ENCODE data around the gene PTPRG. TPM values are rescaled to one million over a fixed set of nuclear protein-coding genes. Genes with fewer than 3 reads are reported as not detected.
"Not testable (repeated sequence)": the region's sequence is repeated elsewhere in the genome, so short reads cannot be mapped to it uniquely, and the experiment has no call there.

The PTPRG gene
- total RNA-seq, 1 donor from 2014 or later: 61.4 TPM

GRCh38 chr3:61758839-61759238 is 197.5 kb downstream of the PTPRG start:
- DNase-seq (ENCODE audit: low spot score): no peak

DNA sequence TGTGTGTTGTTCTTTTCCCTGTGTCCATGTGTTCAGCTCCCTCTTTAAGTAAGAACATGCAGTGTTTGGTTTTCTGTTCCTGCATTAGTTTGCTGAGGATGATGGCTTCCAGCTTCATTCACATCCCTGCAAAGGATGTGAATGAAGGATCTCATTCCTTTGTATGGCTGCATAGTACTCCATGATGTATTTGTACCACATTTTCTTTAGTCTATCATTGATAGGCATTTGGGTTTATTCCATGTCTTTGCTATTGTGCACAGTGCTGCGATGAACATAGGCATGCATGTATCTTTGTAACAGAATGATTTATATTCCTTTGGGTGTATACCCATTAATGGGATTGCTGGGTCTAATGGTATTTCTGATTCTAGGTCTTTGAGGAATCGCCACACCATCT is 199.4 kb downstream of the PTPRG start:
- DNase-seq (ENCODE audit: low spot score): not testable (repeated sequence)

- no peak for DNase-seq (ENCODE audit: low spot score)
These were observed 200.5 kb downstream of the PTPRG start for GRCh38 chr3:61761694-61762430.

DNA sequence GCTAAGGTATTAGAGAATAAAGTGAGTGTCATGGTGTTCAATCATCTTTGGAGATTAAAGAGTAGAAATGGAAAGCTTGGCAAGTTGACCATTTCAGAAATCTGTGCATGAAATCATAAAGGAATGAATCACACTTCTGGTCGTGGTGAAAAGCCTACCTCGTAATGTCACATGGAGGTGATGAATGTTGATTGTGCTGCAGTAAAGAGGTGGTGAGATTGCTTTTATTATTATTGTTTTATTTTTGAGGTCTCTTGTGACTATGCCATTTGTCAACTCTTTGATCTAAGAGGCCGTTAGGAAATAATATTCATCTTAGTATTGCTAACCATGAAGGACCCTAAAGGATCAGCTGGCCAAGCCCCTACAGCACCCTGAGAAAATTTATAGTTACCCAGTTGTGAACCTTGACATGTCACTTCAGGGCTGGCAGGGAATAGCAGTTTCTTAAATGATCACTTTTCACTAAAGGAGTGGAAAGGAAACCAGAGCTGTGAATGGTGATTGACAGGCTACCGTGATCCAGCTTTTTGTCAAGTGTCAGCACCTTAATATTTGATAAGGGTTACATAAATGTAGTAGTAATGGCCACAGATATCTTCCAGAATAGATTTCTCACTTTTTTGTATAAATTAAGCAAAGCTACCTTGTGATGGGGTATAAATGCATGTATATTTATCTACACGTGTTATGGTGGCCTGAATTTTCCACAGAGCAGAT is 203.9 kb downstream of the PTPRG start:
- DNase-seq (ENCODE audit: low spot score): no peak

DNA sequence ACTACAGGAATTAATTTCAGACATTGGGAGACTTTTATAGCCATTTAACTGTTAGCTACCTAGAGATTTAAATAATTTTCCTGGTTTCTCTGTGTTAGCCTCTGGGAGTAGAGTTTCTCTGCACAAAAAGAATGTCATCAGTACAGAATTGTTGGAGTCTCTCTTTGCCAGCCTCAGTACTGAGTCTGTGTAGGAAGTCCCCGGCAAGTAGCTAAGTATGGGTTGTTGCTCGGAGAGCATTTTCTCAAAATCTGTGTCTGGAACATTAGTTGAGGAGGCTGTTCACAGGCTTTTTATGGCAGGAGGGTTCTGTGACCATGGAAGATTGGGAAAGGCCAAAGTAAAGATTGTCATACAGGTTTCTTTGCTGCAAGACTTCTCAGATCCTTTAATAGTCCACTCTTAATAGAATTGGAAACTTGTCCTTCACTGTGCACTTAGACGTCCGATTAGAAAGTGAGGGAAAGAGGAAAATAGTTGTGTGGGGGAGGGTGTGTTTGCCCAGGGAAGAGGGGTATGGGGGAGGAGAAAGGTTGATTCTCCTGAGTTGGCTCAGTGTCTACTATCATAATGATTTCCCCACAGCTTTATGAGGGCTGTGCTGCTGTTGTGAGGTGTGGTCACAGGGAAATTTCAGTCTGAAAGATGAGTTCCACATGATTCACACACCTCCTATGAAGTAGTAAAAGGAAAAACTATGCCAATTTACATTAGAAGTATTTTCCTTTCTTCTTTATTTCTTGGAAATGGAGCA is 207.1 kb downstream of the PTPRG start:
- DNase-seq (ENCODE audit: low spot score): no peak

DNA sequence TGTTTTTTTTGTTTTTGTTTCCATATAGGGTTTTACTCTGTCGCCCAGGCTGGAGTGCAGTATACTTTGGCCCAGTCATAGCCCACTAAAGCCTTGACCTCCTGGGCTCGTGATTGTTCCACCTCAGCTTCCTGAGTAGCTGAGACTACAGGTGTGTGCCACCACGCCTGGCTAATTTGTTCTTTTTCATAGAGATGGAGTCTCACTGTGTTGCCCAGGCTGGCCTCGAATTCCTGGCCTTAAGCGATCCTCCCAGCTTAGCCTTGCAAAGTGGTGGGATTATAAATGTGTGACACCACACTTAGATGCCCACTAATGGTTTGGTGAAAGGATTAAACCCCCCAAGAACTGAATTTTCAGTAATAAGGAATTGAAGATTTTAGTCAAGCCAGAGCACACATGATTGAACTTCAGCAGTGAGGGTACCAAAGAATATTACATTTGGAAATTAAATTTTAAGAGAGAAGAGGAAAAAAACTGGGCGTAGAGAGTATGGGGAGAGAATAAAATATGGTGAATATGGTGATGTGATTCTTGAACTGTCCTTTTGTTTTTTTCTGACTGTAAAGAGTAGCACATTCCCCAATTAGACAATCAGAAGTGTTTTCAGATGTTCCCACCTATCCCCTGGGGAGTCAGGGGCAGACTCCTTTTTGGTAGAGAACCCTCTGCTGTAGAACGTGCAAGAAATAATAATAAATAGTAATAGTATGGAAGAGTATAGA is 208.1 kb downstream of the PTPRG start:
- no peak for DNase-seq (ENCODE audit: low spot score)

DNA sequence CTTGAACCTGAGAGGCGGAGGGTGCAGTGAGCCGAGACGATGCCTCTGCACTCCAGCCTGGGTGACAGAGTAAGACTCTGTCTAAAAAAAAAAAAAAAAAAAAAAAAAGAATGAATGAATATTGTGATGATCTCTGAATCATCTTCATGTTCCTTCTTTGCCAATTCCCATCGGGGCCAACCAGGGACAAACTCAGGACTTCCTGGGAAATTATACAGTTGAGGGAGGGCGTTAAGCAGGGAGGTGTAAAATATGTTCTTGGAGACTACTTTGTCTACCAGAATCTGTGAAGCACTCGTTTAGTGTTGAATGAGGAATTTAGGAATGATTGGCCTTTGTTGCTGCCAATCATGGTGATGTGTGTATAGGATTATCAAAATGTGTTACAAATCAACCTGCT is 210.6 kb downstream of the PTPRG start:
- DNase-seq (ENCODE audit: low spot score): no peak

- no peak for DNase-seq (ENCODE audit: low spot score)
These were observed 211.1 kb downstream of the PTPRG start for GRCh38 chr3:61772456-61772855.

GRCh38 chr3:61774279-61774890 is 213.0 kb downstream of the PTPRG start:
- no peak for DNase-seq (ENCODE audit: low spot score)

GRCh38 chr3:61776390-61776789 is 215.0 kb downstream of the PTPRG start:
- DNase-seq (ENCODE audit: low spot score): no peak

- no peak for DNase-seq (ENCODE audit: low spot score)
These were observed 216.1 kb downstream of the PTPRG start for GRCh38 chr3:61777483-61777882.

GRCh38 chr3:61778095-61778494 is 216.7 kb downstream of the PTPRG start:
- no peak for DNase-seq (ENCODE audit: low spot score)

DNA sequence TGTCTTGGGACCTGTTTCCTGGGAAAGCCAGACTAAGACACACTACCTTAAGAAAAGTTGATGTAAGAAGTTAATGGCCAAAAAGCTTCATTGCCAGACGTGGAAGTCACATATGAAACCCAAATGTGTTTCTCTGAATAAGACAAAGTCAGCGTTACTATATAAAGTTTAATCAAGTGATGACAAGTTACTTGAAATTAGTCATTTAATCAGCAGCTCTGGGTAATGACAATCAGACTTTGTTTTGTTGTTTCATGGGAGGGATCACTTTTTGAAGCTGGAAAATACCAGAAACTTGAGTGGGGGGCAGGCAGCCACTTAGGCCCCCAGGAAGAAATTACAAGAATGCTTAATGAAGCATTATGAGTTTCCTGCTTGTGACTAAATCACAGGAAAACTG is 218.6 kb downstream of the PTPRG start:
- DNase-seq (ENCODE audit: low spot score): no peak

GRCh38 chr3:61780455-61781228 is 219.3 kb downstream of the PTPRG start:
- no peak for DNase-seq (ENCODE audit: low spot score)

DNA sequence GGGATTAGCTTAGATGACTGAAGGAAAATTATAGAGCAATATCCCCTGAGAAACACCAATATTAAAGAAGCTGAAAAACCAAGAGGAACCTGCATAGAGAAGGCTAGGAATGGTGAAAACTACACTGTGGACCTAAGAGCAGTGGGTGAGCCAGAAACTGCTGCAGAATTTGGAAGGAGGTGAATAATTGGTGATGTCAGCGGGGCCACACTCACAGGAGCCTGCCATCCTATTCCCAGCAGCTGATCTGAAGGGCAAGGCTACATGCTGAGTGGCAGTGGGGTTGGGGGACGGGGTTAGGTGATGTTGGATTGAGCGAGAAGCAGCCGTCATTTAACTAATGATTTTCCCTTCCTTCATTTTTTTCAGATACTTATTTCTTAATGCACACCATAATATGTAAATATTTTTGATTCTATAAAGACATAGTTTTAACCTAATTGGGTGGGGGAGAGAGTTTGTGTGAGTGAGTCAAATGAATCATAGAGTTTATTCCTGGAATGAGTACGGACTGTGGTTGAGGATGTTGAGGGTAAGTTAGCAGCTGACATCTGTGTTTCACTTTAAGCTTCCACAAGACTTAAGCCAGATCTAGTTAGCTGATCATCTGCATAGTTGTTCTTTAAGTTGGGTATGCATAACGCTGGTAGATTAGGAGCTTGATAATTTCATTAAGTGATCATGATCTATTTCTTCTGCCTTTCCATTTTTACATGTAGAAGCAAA is 222.8 kb downstream of the PTPRG start:
- no peak for DNase-seq (ENCODE audit: low spot score)

DNA sequence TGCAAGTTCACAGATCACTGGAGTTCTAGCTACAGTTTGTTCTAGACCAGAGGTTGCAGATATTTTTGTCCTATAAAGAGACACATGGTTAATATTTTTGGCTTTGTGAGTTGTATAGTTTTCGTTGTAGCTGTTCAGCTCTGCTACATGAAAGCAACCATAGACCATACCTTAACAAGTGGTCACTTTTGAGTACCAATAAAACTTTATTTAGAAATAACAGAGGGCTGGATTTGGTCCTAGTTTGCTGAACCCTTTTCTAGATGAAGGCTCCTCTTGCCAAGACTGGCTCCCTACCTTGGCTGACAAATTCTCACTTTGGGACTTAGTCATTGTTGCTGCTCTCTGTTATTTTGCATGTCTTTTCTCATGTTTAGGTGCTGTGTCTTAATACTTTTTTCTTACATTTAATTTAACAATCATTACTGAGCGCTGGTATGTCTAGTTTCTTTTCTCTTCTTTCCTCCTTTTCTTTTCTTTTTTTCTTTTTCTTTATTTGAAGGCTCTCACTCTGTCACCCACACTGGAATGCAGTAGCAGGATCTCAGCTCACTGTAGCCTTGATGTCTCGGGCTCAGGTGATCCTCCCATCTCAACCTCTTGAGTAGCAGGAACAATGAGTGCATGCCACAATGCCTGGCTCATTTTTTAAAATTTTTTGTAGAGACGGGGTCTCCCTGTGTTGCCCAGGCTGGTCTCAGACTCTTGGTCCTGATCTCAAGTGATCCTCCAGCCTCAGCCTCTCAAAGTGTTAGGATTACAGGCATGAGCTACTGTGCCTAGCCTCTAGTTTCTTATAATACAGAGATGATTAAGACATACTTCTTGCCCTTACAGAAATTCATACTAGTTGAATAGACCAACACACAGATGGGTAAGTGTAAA is 227.5 kb downstream of the PTPRG start:
- DNase-seq (ENCODE audit: low spot score): no peak

- no peak for DNase-seq (ENCODE audit: low spot score)
These were observed 228.5 kb downstream of the PTPRG start for GRCh38 chr3:61789861-61790260.

GRCh38 chr3:61790411-61790810 is 229.0 kb downstream of the PTPRG start:
- no peak for DNase-seq (ENCODE audit: low spot score)

- DNase-seq (ENCODE audit: low spot score): no peak
These were observed 231.7 kb downstream of the PTPRG start for GRCh38 chr3:61793056-61793455.
